Transverse colon (tissue), 4 donors: ENCODE results near the gene HMGCL. TPM values are rescaled to one million over a fixed set of nuclear protein-coding genes. Genes with fewer than 3 reads are reported as not detected.
"Not testable (repeated sequence)": the region's sequence is repeated elsewhere in the genome, so short reads cannot be mapped to it uniquely, and the experiment has no call there.

Source experiments
- DNase-seq: peaks from one replicate; pipeline ENCODE4 v3.0.0-alpha.2; 2019
- H3K27ac ChIP-seq, 4 donors: fragments of 200-600 bp; sonication (generic); 2 replicates each; pipeline ENCODE4 v1.5.1; 2016 to 2018; ENCODE audit warnings: inconsistent platforms in 4 of 4
- H3K27me3 ChIP-seq: fragments of 200-600 bp; sonication (generic); 2 replicates; pipeline ENCODE4 v1.5.1; 2017; ENCODE audit warnings: inconsistent platforms
- H3K36me3 ChIP-seq, 4 donors: fragments of 200-600 bp; sonication (generic); 2 replicates each; pipeline ENCODE4 v1.5.1; 2017 to 2019; ENCODE audit warnings: inconsistent platforms in 4 of 4
- H3K4me1 ChIP-seq, 4 donors: fragments of 200-600 bp; sonication (generic); 2 replicates each; pipeline ENCODE4 v1.5.1; 2017 to 2020; ENCODE audit warnings: inconsistent platforms in 4 of 4
- H3K4me3 ChIP-seq, 4 donors: fragments of 200-600 bp; sonication (generic); 1 replicate in 1 of 4; 2 replicates in 3 of 4; pipeline versions ENCODE4 v1.5.1 to v1.6.1; 2017 to 2019; ENCODE audit warnings: inconsistent platforms in 4 of 4
- H3K9me3 ChIP-seq, 2 donors: fragments of 200-600 bp; sonication (generic); 2 replicates each; pipeline ENCODE4 v1.5.1; 2017 to 2019; ENCODE audit warnings: inconsistent platforms in 2 of 2
- EP300 ChIP-seq: sonication (generic); formaldehyde crosslinking; IDR thresholded peaks from one replicate; pipeline ENCODE4 v1.6.1; 2017; ENCODE audit warnings: antibody characterized with exemption, low read depth
- POLR2A ChIP-seq: fragments of 450-650 bp; IDR thresholded peaks from one replicate; pipeline ENCODE4 v1.6.1; 2016; ENCODE audit warnings: antibody characterized with exemption, mild to moderate bottlenecking, moderate library complexity
- POLR2AphosphoS5 ChIP-seq, 3 donors: sonication (generic); formaldehyde crosslinking; IDR thresholded peaks; one replicate each; pipeline ENCODE4 v1.6.1; 2016; ENCODE audit warnings: antibody characterized with exemption in 3 of 3
- WGBS, 2 donors: methylation state at CpG; one replicate each; pipeline ENCODE4 v1.1.5; 2018; ENCODE audit warnings: low coverage in 1 of 2; 5-methylcytosine and 5-hydroxymethylcytosine counted together
- in situ Hi-C, 4 donors: fragments of 200-750 bp; cut with MboI; loops; one replicate each; pipeline versions ENCODE4 v1.15.0 to v1.15.1; 2017; ENCODE audit warnings: low sequenced_read_pairs in 3 of 4, low pct_ligation_motif_present in 1 of 4, low pct_unique_long_range_greater_than_20kb in 1 of 4
- intact Hi-C: fragments of 100-400 bp; cut with DNase I; formaldehyde crosslinking; loops from one replicate; pipeline ENCODE4 v1.15.1; 2023; ENCODE audit warnings: low total_unique reads
- total RNA-seq, 4 donors: library from RNA; depleted of rRNA; stranded (reverse); fragments of >200 nt; gene quantifications; one replicate each; pipeline ENCODE4 v1.1.0, GENCODE V29; 2016
- TF ChIP-seq, protein P1 (sequence below), 5 experiments: fragments of 200-600 bp in 3 of 5; fragments of 450-650 bp in 2 of 5; sonication (generic) in 3 of 5; IDR thresholded peaks; 1 replicate in 2 of 5; 2 replicates in 3 of 5; pipeline ENCODE4 v1.5.1; 2016 to 2017; ENCODE audit warnings: antibody characterized with exemption in 5 of 5, inconsistent platforms in 3 of 5, mild to moderate bottlenecking in 2 of 5, moderate library complexity in 1 of 5

The HMGCL gene
- total RNA-seq, 4 donors from 2014 or later: 59.8 to 83.4 (median 60.7) TPM

- no peak overlapping the region for H3K27ac ChIP-seq
- peaks cover 0 to 43% (median 16%) of the 10 kb centered on the region in 4 donors for H3K36me3 ChIP-seq
- H3K27me3 ChIP-seq: no peaks in the 10 kb centered on the region
- no peak for DNase-seq
- WGBS, 2 donors: 92 to 93% methylated on average over 6 to 12 of the region's 12 CpGs
- TF ChIP-seq EP300 (no peak), POLR2A (no peak), POLR2AphosphoS5 (IDR thresholded peaks at IDR 0.05) (no peak)
- TF ChIP-seq, protein P1, sequence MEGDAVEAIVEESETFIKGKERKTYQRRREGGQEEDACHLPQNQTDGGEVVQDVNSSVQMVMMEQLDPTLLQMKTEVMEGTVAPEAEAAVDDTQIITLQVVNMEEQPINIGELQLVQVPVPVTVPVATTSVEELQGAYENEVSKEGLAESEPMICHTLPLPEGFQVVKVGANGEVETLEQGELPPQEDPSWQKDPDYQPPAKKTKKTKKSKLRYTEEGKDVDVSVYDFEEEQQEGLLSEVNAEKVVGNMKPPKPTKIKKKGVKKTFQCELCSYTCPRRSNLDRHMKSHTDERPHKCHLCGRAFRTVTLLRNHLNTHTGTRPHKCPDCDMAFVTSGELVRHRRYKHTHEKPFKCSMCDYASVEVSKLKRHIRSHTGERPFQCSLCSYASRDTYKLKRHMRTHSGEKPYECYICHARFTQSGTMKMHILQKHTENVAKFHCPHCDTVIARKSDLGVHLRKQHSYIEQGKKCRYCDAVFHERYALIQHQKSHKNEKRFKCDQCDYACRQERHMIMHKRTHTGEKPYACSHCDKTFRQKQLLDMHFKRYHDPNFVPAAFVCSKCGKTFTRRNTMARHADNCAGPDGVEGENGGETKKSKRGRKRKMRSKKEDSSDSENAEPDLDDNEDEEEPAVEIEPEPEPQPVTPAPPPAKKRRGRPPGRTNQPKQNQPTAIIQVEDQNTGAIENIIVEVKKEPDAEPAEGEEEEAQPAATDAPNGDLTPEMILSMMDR (IDR thresholded peaks at IDR 0.05): no peak
- no peak overlapping the region for H3K4me3 ChIP-seq
- no peaks in the 10 kb centered on the region for H3K4me1 ChIP-seq
- intact Hi-C loops (no loop called here), in situ Hi-C loops (no loop called here)
- no peaks in the 10 kb centered on the region for H3K9me3 ChIP-seq
Measured at GRCh38 chr1:23848673-23849616, 23.7 kb upstream of the HMGCL start.

DNA sequence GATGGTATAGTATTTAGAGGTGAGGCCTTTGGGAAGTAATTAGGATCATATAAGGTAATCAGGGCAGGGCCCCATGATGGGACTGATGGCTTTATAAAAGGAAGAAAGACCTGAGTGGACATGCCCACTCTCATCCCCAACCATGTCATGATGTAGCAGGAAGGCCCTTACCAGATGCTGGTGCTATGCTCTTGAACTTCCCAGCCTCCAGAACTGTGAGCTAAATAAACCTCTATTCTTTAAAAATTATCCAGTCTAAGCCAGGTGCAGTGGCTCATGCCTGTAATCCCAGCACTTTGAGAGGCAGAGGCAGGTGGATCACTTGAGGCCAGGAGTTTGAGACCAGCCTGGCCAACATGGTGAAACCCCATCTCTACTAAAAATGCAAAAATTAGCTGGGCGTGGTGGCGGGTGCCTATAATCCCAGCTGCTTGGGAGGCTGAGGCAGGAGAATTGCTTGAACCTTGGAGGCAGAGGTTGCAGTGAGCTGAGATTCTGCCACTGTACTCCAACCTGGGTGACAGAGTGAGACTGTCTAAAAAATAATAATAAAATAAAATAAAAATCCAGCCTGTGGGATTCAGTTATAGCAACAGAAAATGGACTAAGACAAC lies 22.4 kb upstream of the HMGCL start:
- H3K4me1 ChIP-seq, H3K9me3 ChIP-seq, H3K27ac ChIP-seq, intact Hi-C loops, H3K4me3 ChIP-seq, in situ Hi-C loops, H3K27me3 ChIP-seq, DNase-seq: not testable (repeated sequence)
- WGBS, 2 donors: 100% methylated on average over 2 of the region's 2 CpGs; no CpG with 5 or more reads in 1 of the 2 donors
- peaks cover 0 to 43% (median 16%) of the 10 kb centered on the region in 4 donors for H3K36me3 ChIP-seq

DNA sequence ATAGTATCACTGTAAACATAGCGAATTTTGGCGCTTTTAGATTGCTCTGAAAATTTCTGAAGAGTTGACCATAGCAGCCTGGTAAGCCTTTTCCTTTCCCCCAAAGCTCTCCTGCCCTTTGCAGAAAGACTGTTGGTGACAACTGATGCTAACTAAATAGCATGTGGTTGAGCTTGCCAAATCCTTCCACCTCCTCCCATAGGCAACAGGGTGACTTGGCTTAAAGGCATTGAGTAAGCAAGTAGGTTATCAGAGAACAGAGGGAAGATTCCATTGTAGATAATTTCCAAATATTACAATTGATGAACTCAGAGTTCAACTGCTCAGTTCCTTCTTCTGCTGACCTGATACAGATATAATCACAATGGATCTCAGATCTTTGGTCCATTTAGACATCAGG lies 19.9 kb upstream of the HMGCL start:
- no peak for DNase-seq
- H3K4me1 ChIP-seq: no peaks in the 10 kb centered on the region
- TF ChIP-seq, protein P1 (IDR thresholded peaks at IDR 0.05): no peak
- TF ChIP-seq POLR2A (no peak), EP300 (no peak), POLR2AphosphoS5 (IDR thresholded peaks at IDR 0.05) (no peak)
- H3K27me3 ChIP-seq: no peaks in the 10 kb centered on the region
- intact Hi-C loops (no loop called here), in situ Hi-C loops (no loop called here)
- no peak overlapping the region for H3K4me3 ChIP-seq
- peaks cover 0 to 43% (median 16%) of the 10 kb centered on the region in 4 donors for H3K36me3 ChIP-seq
- 95 to 98% methylated on average over 2 of the region's 2 CpGs for WGBS, 2 donors
- no peak overlapping the region for H3K27ac ChIP-seq
- H3K9me3 ChIP-seq: no peaks in the 10 kb centered on the region

- WGBS, 2 donors: 91 to 93% methylated on average over 3 to 5 of the region's 5 CpGs
- in situ Hi-C loops: no loop called here
- Histone ChIP-seq H3K4me1 (peaks cover 0 to 3% (median 0%) of the 10 kb centered on the region in 4 donors), H3K27ac (no peak overlapping the region), H3K9me3 (no peaks in the 10 kb centered on the region), H3K4me3 (no peak overlapping the region), H3K36me3 (peaks cover 0 to 40% (median 15%) of the 10 kb centered on the region in 4 donors), H3K27me3 (no peaks in the 10 kb centered on the region)
- TF ChIP-seq EP300: no peak
- DNase-seq: no peak
- intact Hi-C loops: no loop called here
Measured at GRCh38 chr1:23843644-23844043, 18.4 kb upstream of the HMGCL start.

GRCh38 chr1:23838401-23838866 lies 13.2 kb upstream of the HMGCL start:
- H3K4me3 ChIP-seq: peak overlapping the region in 3 of 4 donors; percentile 18 to 42 (median 22)
- in situ Hi-C loops: no loop called here
- intact Hi-C loops: no loop called here
- no peaks in the 10 kb centered on the region for H3K36me3 ChIP-seq
- peak; percentile 80 for DNase-seq
- TF ChIP-seq EP300 (no peak), POLR2AphosphoS5 (IDR thresholded peaks at IDR 0.05) (no peak), POLR2A (no peak)
- TF ChIP-seq, protein P1 (IDR thresholded peaks at IDR 0.05): no peak
- H3K27me3 ChIP-seq: peaks cover 4% of the 10 kb centered on the region
- H3K27ac ChIP-seq: no peak overlapping the region
- peaks cover 0 to 13% (median 7%) of the 10 kb centered on the region in 4 donors for H3K4me1 ChIP-seq
- WGBS, 2 donors: 2% methylated on average over 20 of the region's 21 CpGs; no CpG with 5 or more reads in 1 of the 2 donors
- no peaks in the 10 kb centered on the region for H3K9me3 ChIP-seq
